ENCODE measurements around the gene MTERF4.
"Not testable (repeated sequence)": the region's sequence is repeated elsewhere in the genome, so short reads cannot be mapped to it uniquely, and the experiment has no call there.

MTERF4 gene

DNA sequence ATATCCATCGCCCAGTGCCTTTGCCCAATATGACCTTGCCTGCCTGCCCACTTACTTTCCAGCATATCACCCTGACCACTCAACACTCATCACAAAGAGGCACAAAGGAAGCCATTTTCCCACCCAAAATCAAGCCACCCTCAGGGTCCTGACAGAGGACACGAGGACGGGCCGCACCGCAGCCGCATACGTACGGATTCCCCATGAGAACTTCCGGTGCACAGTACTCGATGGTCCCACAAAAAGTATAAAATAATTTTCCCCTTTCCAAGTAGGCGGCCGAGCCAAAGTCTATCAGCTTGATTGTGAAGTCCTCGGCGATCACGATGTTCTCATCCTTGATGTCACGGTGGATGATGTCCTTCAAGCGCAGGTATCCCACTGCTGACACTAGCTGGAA, 10.0 kb upstream of the MTERF4 start:
- Mint-ChIP-seq H3K4me3 (peak overlapping the region; percentile 54), H3K9me3 (no peaks in the 10 kb centered on the region), H3K27me3 (ENCODE audit: low read depth) (no peaks in the 10 kb centered on the region), H3K36me3 (ENCODE audit: low read depth) (peaks cover 27% of the 10 kb centered on the region), H3K27ac (peak overlapping the region; percentile 77), H3K4me1 (ENCODE audit: low read depth) (peaks cover 13% of the 10 kb centered on the region)
- no peak for DNase-seq (ENCODE audit: low spot score)

DNA sequence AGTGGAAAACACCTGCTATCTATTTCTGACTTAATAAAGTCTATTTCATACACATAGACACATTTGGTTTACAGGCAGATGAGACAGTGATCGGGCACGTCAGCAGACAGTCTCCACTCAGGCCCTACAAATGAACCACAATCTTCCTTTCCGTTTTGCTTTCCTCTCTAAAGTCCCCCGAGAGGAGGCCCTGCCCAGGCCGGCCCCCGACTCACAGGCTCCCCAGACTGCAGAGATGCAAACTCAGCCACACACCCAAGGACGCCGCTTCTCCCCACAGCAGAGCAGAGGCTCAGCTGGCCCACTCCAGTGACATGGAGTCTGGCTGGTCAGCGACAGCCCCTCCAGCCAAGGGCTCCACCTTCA, 9.3 kb upstream of the MTERF4 start:
- Mint-ChIP-seq H3K4me1 (ENCODE audit: low read depth) (peaks cover 13% of the 10 kb centered on the region), H3K4me3 (peak overlapping the region; percentile 58), H3K9me3 (no peaks in the 10 kb centered on the region), H3K36me3 (ENCODE audit: low read depth) (peaks cover 24% of the 10 kb centered on the region), H3K27me3 (ENCODE audit: low read depth) (no peaks in the 10 kb centered on the region), H3K27ac (peak overlapping the region; percentile 72)
- no peak for DNase-seq (ENCODE audit: low spot score)

- Mint-ChIP-seq H3K4me3 (peak overlapping the region; percentile 58), H3K4me1 (ENCODE audit: low read depth) (peaks cover 13% of the 10 kb centered on the region), H3K9me3 (no peaks in the 10 kb centered on the region), H3K36me3 (ENCODE audit: low read depth) (peaks cover 23% of the 10 kb centered on the region), H3K27ac (peak overlapping the region; percentile 72), H3K27me3 (ENCODE audit: low read depth) (no peaks in the 10 kb centered on the region)
- DNase-seq (ENCODE audit: low spot score), result no peak
These were observed 8.7 kb upstream of the MTERF4 start for GRCh38 chr2:241110607-241111439.

DNA sequence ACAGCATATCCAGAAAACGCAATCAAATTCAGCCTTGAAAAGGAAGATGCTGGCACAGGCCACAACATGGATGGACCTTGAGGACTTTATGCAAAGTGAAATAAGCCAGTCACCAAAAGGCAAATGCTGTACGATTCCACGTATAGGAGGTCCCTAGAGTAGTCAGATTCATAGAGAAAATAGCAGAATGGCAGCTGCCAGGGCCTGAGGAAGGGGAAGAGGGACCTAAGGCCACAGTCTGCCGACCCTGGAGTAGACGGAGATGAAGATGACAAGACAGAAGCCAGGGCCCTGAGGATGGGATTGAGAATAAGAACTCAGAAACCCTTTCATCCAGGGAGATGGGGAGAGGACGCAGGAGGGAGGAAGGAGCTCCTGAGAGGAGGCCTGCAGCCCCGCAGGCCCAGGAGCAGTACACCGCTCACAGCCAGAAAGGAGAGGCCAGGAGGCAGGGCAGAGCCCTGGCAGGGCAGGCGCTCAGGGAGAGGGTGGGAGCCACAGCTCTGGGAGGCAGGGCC, 8.1 kb upstream of the MTERF4 start:
- no peak for DNase-seq (ENCODE audit: low spot score)
- no peak overlapping the region for H3K4me3 Mint-ChIP-seq
- no peaks in the 10 kb centered on the region for H3K9me3 Mint-ChIP-seq
- peaks cover 13% of the 10 kb centered on the region for H3K4me1 Mint-ChIP-seq (ENCODE audit: low read depth)
- H3K27me3 Mint-ChIP-seq (ENCODE audit: low read depth), result no peaks in the 10 kb centered on the region
- peak overlapping the region; percentile 69 for H3K27ac Mint-ChIP-seq
- peaks cover 21% of the 10 kb centered on the region for H3K36me3 Mint-ChIP-seq (ENCODE audit: low read depth)

GRCh38 chr2:241109210-241110088, 7.4 kb upstream of the MTERF4 start:
- Mint-ChIP-seq H3K4me3 (peak overlapping the region; percentile 70), H3K4me1 (ENCODE audit: low read depth) (peaks cover 13% of the 10 kb centered on the region), H3K9me3 (no peaks in the 10 kb centered on the region), H3K36me3 (ENCODE audit: low read depth) (peaks cover 16% of the 10 kb centered on the region), H3K27me3 (ENCODE audit: low read depth) (no peaks in the 10 kb centered on the region), H3K27ac (peak overlapping the region; percentile 91)
- DNase-seq (ENCODE audit: low spot score), result no peak

DNA sequence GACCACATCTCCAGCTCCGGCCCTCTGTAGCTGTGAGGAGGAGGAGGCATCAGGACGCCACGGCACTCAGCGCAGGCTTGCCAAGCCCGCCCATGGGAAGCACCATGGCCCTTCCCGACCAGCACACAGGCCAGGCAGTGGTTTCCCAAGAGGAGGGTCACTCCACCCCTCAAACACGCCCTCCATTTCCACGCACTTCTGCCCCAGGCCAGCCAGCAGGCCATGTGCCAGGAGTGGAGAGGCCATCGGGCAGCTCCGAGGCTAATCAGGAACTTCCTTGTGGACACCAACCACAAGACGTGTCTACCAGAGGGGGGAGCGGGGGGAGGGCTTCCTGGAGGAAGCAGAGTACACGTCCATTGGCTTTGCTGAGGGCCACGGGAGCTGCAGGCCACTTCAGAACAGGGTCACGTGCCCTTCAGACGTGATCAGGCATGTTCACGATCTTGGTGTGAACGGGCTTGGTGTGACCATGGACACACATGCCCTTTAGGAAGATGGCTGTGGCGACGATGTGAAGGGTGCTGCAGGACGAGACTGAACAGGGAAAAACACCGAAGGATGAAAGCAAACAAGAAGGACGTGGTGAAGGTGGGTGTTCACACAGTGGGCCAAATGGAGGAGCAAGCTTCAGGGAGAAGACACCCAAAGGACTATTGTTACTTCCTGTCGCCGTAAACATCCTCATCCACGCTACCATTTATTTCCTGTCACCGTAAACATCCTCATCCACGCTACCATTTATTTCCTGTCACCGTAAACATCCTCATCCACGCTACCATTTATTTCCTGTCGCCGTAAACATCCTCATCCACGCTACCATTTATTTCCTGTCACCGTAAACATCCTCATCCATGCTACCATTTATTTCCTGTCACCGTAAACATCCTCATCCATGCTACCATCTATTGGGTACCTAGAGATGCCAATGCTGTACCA, 6.5 kb upstream of the MTERF4 start:
- peak overlapping the region; percentile 91 for H3K27ac Mint-ChIP-seq
- no peak for DNase-seq (ENCODE audit: low spot score)
- H3K4me1 Mint-ChIP-seq (ENCODE audit: low read depth), result peaks cover 13% of the 10 kb centered on the region
- H3K4me3 Mint-ChIP-seq, result peak overlapping the region; percentile 70
- H3K36me3 Mint-ChIP-seq (ENCODE audit: low read depth), result peaks cover 16% of the 10 kb centered on the region
- H3K27me3 Mint-ChIP-seq (ENCODE audit: low read depth), result no peaks in the 10 kb centered on the region
- H3K9me3 Mint-ChIP-seq, result no peaks in the 10 kb centered on the region

GRCh38 chr2:241107031-241107783, 5.1 kb upstream of the MTERF4 start:
- H3K4me3 Mint-ChIP-seq, result no peak overlapping the region
- H3K27ac Mint-ChIP-seq, result no peak overlapping the region
- H3K9me3 Mint-ChIP-seq, result no peaks in the 10 kb centered on the region
- H3K4me1 Mint-ChIP-seq (ENCODE audit: low read depth), result peaks cover 17% of the 10 kb centered on the region
- peaks cover 18% of the 10 kb centered on the region for H3K36me3 Mint-ChIP-seq (ENCODE audit: low read depth)
- no peak for DNase-seq (ENCODE audit: low spot score)
- H3K27me3 Mint-ChIP-seq (ENCODE audit: low read depth), result no peaks in the 10 kb centered on the region

DNA sequence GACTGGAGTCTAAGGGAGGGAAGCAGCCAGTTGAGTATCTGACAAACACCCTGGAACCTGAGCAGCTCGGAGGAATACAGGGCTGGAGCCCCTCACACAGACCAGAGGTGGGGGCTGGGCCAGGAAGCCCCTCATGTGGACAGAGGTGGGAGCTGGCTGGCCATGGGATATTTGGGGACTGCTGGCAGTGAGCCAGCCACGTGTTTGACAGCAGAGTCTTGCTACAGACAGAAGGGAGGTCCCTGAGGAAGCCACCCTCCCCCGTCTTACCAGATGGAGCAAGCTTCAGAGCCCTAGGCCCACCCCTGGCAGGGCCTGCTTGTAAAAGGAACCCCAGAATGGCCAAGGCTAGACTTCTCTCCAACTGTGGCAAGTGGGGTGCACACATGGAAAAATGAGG, 3.6 kb upstream of the MTERF4 start:
- Mint-ChIP-seq H3K4me1 (ENCODE audit: low read depth) (peaks cover 22% of the 10 kb centered on the region), H3K36me3 (ENCODE audit: low read depth) (peaks cover 14% of the 10 kb centered on the region), H3K9me3 (no peaks in the 10 kb centered on the region), H3K27ac (no peak overlapping the region), H3K4me3 (no peak overlapping the region), H3K27me3 (ENCODE audit: low read depth) (no peaks in the 10 kb centered on the region)
- no peak for DNase-seq (ENCODE audit: low spot score)

DNA sequence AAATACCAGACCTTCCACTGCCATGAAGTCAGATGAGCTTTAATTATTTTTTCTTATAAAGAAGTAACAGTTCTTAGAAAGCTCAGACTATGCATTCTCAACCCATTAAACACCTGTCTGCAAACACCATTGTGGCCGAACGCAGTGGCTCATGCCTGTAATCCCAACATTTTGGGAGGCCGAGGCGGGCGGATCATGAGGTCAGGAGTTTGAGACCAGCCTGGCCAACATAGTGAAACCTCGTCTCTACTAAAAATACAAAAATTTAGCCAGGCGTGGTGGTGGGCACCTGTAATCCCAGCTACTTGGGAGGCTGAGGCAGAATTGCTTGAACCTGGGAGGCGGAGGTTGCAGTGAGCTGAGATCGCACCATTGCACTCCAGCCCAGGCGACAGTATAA, 2.5 kb upstream of the MTERF4 start:
- H3K36me3 Mint-ChIP-seq (ENCODE audit: low read depth), result peaks cover 15% of the 10 kb centered on the region
- H3K4me1 Mint-ChIP-seq (ENCODE audit: low read depth), result peaks cover 23% of the 10 kb centered on the region
- not testable (repeated sequence) for H3K27ac Mint-ChIP-seq; H3K9me3 Mint-ChIP-seq; DNase-seq (ENCODE audit: low spot score); H3K27me3 Mint-ChIP-seq (ENCODE audit: low read depth); H3K4me3 Mint-ChIP-seq

DNA sequence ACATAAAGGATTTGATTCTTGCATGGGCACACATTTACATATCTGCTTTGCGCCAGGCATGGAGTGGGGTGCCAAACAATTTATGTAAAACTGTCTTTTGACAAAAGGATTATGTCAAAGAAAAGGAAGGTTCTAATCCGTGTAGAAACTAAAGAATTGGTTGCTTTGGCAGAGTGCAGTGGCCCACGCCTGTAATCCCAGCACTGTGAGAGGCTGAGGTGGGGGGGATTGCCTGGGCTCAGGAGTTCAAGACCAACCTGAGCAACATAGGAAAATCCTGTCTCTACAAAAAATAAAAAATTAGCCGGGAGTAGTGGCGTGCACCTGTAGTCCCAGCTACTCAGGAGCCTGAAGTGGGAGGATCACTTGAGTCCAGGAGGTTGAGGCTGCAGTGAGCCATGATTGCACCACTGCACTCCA, 1.1 kb upstream of the MTERF4 start:
- no peak for DNase-seq (ENCODE audit: low spot score)
- H3K27ac Mint-ChIP-seq, result peak overlapping the region; percentile 96
- H3K9me3 Mint-ChIP-seq, result no peaks in the 10 kb centered on the region
- H3K4me3 Mint-ChIP-seq, result peak overlapping the region; percentile 96
- no peaks in the 10 kb centered on the region for H3K27me3 Mint-ChIP-seq (ENCODE audit: low read depth)
- peaks cover 17% of the 10 kb centered on the region for H3K36me3 Mint-ChIP-seq (ENCODE audit: low read depth)
- H3K4me1 Mint-ChIP-seq (ENCODE audit: low read depth), result peaks cover 15% of the 10 kb centered on the region

GRCh38 chr2:241099246-241099645, 2.8 kb downstream of the MTERF4 start:
- DNase-seq (ENCODE audit: low spot score), result no peak
- Mint-ChIP-seq H3K27me3 (ENCODE audit: low read depth) (no peaks in the 10 kb centered on the region), H3K36me3 (ENCODE audit: low read depth) (peaks cover 47% of the 10 kb centered on the region), H3K27ac (no peak overlapping the region), H3K9me3 (no peaks in the 10 kb centered on the region), H3K4me1 (ENCODE audit: low read depth) (peaks cover 44% of the 10 kb centered on the region), H3K4me3 (no peak overlapping the region)

DNA sequence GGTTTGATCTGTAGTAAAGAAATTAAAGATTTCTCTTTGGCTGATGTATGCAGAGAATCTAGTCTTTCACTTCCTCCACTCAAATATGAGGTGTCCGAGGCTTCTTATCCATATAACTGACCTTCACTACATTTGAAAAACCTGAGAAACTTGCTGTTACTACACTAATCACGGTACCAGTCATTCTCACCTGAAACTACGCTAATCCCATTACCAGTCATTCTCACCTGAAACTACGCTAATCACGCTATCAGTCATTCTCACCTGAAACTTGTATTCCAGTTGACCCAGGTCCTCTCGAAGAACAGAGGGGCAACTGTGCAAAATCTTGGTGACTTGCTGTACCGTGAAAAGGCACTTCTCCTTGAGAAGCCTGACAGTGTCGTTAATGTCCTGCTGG, 5.1 kb downstream of the MTERF4 start:
- Mint-ChIP-seq H3K27me3 (ENCODE audit: low read depth) (no peaks in the 10 kb centered on the region), H3K36me3 (ENCODE audit: low read depth) (peaks cover 49% of the 10 kb centered on the region), H3K4me3 (no peak overlapping the region), H3K4me1 (ENCODE audit: low read depth) (peaks cover 39% of the 10 kb centered on the region), H3K27ac (no peak overlapping the region), H3K9me3 (no peaks in the 10 kb centered on the region)
- no peak for DNase-seq (ENCODE audit: low spot score)

Measured in T-helper 2 cell treated with Interferon-gamma antibody and Interleukin-4, amounts not matched to agents 5 μg/mL and 100 μg/mL, for 36 hours (primary cell).